ENCODE measurements around the gene IFNW1. TPM values are rescaled to one million over a fixed set of nuclear protein-coding genes. Genes with fewer than 3 reads are reported as not detected.

The IFNW1 gene
- total and polyA plus RNA-seq, 2 of the 13 experiments (the other 11 are each of a cell fraction or from before 2014, with no cell fraction given), result not detected

DNA sequence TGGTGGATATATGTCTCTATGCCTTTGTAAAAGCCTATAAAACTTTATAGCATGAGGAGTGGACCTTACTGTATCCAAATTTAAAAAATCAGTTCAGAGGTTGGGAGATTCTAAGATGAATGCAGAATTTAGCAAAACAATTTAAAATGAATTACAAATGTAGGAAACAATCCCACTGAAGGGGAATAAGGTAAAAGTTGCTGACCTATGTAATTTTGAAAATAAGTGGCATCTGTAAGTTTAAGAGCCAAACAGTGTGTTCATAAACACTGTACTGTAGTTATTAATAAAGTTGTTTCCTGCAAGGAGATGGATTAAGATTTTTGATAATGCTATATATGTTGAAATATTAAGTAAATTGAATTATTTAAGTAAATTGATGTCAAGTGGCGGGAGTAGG lies 4.6 kb downstream of the IFNW1 start:
- H3K9ac ChIP-seq (ENCODE audit: insufficient read depth, low read depth, low read length), result no peak overlapping the region
- no peaks in the 10 kb centered on the region for H3K79me2 ChIP-seq (ENCODE audit: insufficient read depth, low read length)
- no peak overlapping the region for H3K4me2 ChIP-seq (ENCODE audit: low read depth, low read length)
- TF ChIP-seq MAFF (IDR thresholded peaks at IDR 0.05; ENCODE audit: low read depth, low read length), result peak; percentile 85
- TF ChIP-seq, protein P1, sequence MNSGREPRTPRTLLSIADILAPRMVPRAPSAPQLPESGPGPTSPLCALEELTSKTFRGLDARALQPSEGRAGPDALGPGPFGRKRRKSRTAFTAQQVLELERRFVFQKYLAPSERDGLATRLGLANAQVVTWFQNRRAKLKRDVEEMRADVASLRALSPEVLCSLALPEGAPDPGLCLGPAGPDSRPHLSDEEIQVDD (CRISPR knock-in tag; IDR thresholded peaks at IDR 0.05; ENCODE audit: borderline replicate concordance), result no peak
- TF ChIP-seq MAFK (conservative IDR thresholded peaks at IDR 0.05 in 1 of 2, IDR thresholded peaks at IDR 0.05 in 1 of 2; ENCODE audit: low read length in 2 of 2), result peak; percentile 80 to 91
- TF ChIP-seq ZNF225 (CRISPR knock-in tag; IDR thresholded peaks at IDR 0.05), result no peak
- ATAC-seq (no peak), FAIRE-seq (no peak), DNase-seq (ENCODE audit: low spot score) (no peak)
- POLR2A ChIA-PET, result no interaction called here
- BruUV-seq (replicated peaks), result no TSS peak
- H3K36me3 ChIP-seq (replicated peaks in 1 of 2; ENCODE audit: control insufficient read depth in 1 of 2, insufficient read depth in 2 of 2, low read length in 2 of 2), result no peaks in the 10 kb centered on the region
- intact Hi-C loops (cut with micrococcal nuclease; ENCODE audit: unreplicated experiment), result no loop called here
- no peaks in the 10 kb centered on the region for H3K9me3 ChIP-seq (ENCODE audit: low read length)
- H3K27me3 ChIP-seq (ENCODE audit: control insufficient read depth in 1 of 2, insufficient read depth in 2 of 2, low read length in 2 of 2), result no peaks in the 10 kb centered on the region
- whole genome bisulfite sequencing (ENCODE audit: low lambda C conversion rate), result 30% methylated on average over 1 of the region's 1 CpG
- H3K4me1 ChIP-seq (ENCODE audit: insufficient read depth, low read length), result no peaks in the 10 kb centered on the region
- in situ Hi-C loops (cut with HindIII; ENCODE audit: extremely low pct_ligation_motif_present, low pct_unique_long_range_greater_than_20kb), result no loop called here
- H4K20me1 ChIP-seq (ENCODE audit: insufficient read depth, low read length), result no peaks in the 10 kb centered on the region
- CTCF ChIA-PET (ENCODE audit: low intra/inter-chr PET ratio, low total read pairs), result no interaction called here
- H3K27ac ChIP-seq (ENCODE audit: extremely low read length, insufficient read depth, low read length), result no peak overlapping the region
- no peak overlapping the region for H2AFZ ChIP-seq (ENCODE audit: low read length)
- no peak overlapping the region for H3K4me3 ChIP-seq (replicated peaks in 1 of 3; ENCODE audit: insufficient read depth in 1 of 3, low read depth in 2 of 3, low read length in 3 of 3)

DNA sequence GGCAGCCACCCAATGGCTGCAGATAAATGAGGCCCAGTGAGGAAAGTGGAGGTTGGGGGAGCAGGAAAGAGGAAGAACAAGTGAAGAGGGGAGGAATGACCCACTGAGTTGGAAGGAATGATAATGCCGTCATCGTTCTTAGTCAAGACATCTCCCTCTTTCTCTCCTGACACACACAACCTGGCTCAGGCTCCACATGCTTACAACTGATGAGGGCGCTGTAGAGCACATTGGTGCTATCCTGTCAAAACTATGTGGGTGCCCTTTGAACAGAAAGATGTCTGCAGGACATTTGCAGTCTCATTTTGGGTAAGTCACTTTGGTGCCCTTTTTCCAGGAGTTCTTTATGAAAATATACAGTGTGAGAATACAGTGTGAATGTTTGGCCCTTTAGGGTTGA lies 5.9 kb downstream of the IFNW1 start:
- H3K36me3 ChIP-seq (replicated peaks in 1 of 2; ENCODE audit: control insufficient read depth in 1 of 2, insufficient read depth in 2 of 2, low read length in 2 of 2), result no peaks in the 10 kb centered on the region
- H3K4me2 ChIP-seq (ENCODE audit: low read depth, low read length), result no peak overlapping the region
- no peak for DNase-seq (ENCODE audit: low spot score)
- no peaks in the 10 kb centered on the region for H3K27me3 ChIP-seq (ENCODE audit: control insufficient read depth in 1 of 2, insufficient read depth in 2 of 2, low read length in 2 of 2)
- ATAC-seq, result no peak
- H3K79me2 ChIP-seq (ENCODE audit: insufficient read depth, low read length), result no peaks in the 10 kb centered on the region
- no peak overlapping the region for H3K27ac ChIP-seq (ENCODE audit: extremely low read length, insufficient read depth, low read length)
- no peaks in the 10 kb centered on the region for H3K4me1 ChIP-seq (ENCODE audit: insufficient read depth, low read length)
- no peak overlapping the region for H3K9ac ChIP-seq (ENCODE audit: insufficient read depth, low read depth, low read length)
- no peak for FAIRE-seq
- H3K4me3 ChIP-seq (replicated peaks in 1 of 3; ENCODE audit: insufficient read depth in 1 of 3, low read depth in 2 of 3, low read length in 3 of 3), result no peak overlapping the region
- in situ Hi-C loops (cut with HindIII; ENCODE audit: extremely low pct_ligation_motif_present, low pct_unique_long_range_greater_than_20kb), result no loop called here
- CTCF ChIA-PET (ENCODE audit: low intra/inter-chr PET ratio, low total read pairs), result no interaction called here
- no peaks in the 10 kb centered on the region for H4K20me1 ChIP-seq (ENCODE audit: insufficient read depth, low read length)
- H3K9me3 ChIP-seq (ENCODE audit: low read length), result no peaks in the 10 kb centered on the region
- no TSS peak for BruUV-seq (replicated peaks)
- intact Hi-C loops (cut with micrococcal nuclease; ENCODE audit: unreplicated experiment), result no loop called here
- WGBS (ENCODE audit: low lambda C conversion rate), result 24% methylated on average over 2 of the region's 3 CpGs
- no peak overlapping the region for H2AFZ ChIP-seq (ENCODE audit: low read length)
- POLR2A ChIA-PET, result no interaction called here
- TF ChIP-seq FOXP1 (IDR thresholded peaks at IDR 0.05) (no peak), FOXP1 (CRISPR knock-in tag; IDR thresholded peaks at IDR 0.05) (no peak), ZNF670 (CRISPR knock-in tag; IDR thresholded peaks at IDR 0.05; ENCODE audit: borderline replicate concordance) (no peak), ZNF143 (CRISPR knock-in tag; IDR thresholded peaks at IDR 0.05) (no peak), SYNCRIP (IDR thresholded peaks at IDR 0.05; ENCODE audit: insufficient read depth, low read depth, low read length) (no peak), ZNF841 (CRISPR knock-in tag; IDR thresholded peaks at IDR 0.05; ENCODE audit: borderline replicate concordance) (no peak), ZSCAN29 (CRISPR knock-in tag; conservative IDR thresholded peaks at IDR 0.05) (no peak), SALL2 (CRISPR knock-in tag; IDR thresholded peaks at IDR 0.05) (no peak), CAMTA2 (CRISPR knock-in tag; IDR thresholded peaks at IDR 0.05; ENCODE audit: borderline replicate concordance) (no peak)
- TF ChIP-seq, protein P2, sequence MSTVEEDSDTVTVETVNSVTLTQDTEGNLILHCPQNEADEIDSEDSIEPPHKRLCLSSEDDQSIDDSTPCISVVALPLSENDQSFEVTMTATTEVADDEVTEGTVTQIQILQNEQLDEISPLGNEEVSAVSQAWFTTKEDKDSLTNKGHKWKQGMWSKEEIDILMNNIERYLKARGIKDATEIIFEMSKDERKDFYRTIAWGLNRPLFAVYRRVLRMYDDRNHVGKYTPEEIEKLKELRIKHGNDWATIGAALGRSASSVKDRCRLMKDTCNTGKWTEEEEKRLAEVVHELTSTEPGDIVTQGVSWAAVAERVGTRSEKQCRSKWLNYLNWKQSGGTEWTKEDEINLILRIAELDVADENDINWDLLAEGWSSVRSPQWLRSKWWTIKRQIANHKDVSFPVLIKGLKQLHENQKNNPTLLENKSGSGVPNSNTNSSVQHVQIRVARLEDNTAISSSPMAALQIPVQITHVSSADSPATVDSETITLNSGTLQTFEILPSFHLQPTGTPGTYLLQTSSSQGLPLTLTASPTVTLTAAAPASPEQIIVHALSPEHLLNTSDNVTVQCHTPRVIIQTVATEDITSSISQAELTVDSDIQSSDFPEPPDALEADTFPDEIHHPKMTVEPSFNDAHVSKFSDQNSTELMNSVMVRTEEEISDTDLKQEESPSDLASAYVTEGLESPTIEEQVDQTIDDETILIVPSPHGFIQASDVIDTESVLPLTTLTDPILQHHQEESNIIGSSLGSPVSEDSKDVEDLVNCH (CRISPR knock-in tag; IDR thresholded peaks at IDR 0.05), result no peak
- TF ChIP-seq, protein P3, sequence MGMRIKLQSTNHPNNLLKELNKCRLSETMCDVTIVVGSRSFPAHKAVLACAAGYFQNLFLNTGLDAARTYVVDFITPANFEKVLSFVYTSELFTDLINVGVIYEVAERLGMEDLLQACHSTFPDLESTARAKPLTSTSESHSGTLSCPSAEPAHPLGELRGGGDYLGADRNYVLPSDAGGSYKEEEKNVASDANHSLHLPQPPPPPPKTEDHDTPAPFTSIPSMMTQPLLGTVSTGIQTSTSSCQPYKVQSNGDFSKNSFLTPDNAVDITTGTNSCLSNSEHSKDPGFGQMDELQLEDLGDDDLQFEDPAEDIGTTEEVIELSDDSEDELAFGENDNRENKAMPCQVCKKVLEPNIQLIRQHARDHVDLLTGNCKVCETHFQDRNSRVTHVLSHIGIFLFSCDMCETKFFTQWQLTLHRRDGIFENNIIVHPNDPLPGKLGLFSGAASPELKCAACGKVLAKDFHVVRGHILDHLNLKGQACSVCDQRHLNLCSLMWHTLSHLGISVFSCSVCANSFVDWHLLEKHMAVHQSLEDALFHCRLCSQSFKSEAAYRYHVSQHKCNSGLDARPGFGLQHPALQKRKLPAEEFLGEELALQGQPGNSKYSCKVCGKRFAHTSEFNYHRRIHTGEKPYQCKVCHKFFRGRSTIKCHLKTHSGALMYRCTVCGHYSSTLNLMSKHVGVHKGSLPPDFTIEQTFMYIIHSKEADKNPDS (CRISPR knock-in tag; IDR thresholded peaks at IDR 0.05), result no peak

All from HepG2 (cell line).